ENCODE data around the gene CYB5R2.

DNA sequence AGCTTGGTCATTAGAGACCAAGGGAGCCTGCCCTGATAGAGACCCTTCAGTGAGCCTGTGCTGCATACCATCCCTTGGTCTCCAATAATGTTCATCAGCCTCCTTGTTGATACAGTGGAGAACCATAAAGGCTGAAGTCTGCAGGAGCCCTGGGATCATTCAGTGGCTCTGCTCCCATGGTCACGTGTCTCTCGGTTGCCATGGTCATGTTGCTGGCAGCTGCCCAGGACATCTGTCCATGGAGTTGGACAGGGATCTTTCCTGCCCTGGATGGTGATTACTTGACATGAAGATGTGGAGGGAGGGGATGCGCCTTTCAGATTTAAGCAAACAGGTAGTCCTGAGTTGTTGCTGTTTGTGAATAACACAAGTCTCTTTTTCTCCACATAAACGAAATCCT, 38.2 kb downstream of the CYB5R2 start:
- TF ChIP-seq RAD21 (IDR thresholded peaks at IDR 0.05; ENCODE audit: low read depth) (no peak), REST (IDR thresholded peaks at IDR 0.05; ENCODE audit: low read depth) (no peak), CEBPB (IDR thresholded peaks at IDR 0.05) (no peak), TAF1 (IDR thresholded peaks at IDR 0.05; ENCODE audit: low read depth) (no peak), YY1 (IDR thresholded peaks at IDR 0.05; ENCODE audit: low read depth) (no peak), EGR1 (IDR thresholded peaks at IDR 0.05) (no peak), MAX (IDR thresholded peaks at IDR 0.05) (no peak), TEAD4 (IDR thresholded peaks at IDR 0.05) (no peak), EP300 (IDR thresholded peaks at IDR 0.05; ENCODE audit: borderline replicate concordance) (no peak), TCF12 (IDR thresholded peaks at IDR 0.05; ENCODE audit: low read depth) (no peak), FOXM1 (IDR thresholded peaks at IDR 0.05; ENCODE audit: borderline replicate concordance, low read depth) (no peak), NFIC (IDR thresholded peaks at IDR 0.05) (no peak)
- TF ChIP-seq, protein P1, sequence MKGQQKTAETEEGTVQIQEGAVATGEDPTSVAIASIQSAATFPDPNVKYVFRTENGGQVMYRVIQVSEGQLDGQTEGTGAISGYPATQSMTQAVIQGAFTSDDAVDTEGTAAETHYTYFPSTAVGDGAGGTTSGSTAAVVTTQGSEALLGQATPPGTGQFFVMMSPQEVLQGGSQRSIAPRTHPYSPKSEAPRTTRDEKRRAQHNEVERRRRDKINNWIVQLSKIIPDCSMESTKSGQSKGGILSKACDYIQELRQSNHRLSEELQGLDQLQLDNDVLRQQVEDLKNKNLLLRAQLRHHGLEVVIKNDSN (IDR thresholded peaks at IDR 0.05), result no peak
